IPS-18c (cell line): Measurements from ENCODE around the gene PITX3.
"Not testable (repeated sequence)": the region's sequence is repeated elsewhere in the genome, so short reads cannot be mapped to it uniquely, and the experiment has no call there.

Experiments used
- H3K4me3 ChIP-seq: 2 replicates; pipeline ENCODE4 v1.7.0; 2013; ENCODE audit warnings: low read depth, mild to moderate bottlenecking, low read length, moderate library complexity; ENCODE audit not compliant: insufficient read depth
- H3K9me3 ChIP-seq: one replicate; pipeline ENCODE4 v1.6.1; 2013; ENCODE audit warnings: mild to moderate bottlenecking, low read length, moderate library complexity; ENCODE audit not compliant: control insufficient read depth, insufficient read depth

The PITX3 gene

DNA sequence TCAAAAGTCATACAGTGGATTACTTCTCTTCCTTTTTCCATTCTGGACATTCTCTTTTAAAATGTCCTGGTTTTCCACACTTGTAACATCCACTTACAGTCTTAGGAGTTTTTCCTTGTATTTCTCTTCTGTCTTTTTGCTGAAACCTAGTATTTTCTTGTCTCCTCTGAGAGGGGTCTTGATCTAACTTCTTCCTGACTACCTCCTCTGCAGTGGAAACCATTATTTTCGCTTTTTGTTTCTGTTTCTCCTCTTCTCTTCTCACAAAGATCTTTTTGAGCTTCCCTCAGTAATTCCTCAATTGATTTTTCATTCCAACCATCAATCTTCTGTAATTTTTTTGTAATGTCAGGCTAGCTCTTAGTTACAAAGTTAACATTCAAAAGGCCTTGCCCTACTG lies 38.9 kb downstream of the PITX3 start:
- Histone ChIP-seq H3K4me3 (no peak overlapping the region), H3K9me3 (peaks cover 3% of the 10 kb centered on the region)

GRCh38 chr10:102200751-102201640 lies 40.3 kb downstream of the PITX3 start:
- H3K9me3 ChIP-seq, result peaks cover 3% of the 10 kb centered on the region
- H3K4me3 ChIP-seq, result no peak overlapping the region

GRCh38 chr10:102198027-102198426 lies 43.3 kb downstream of the PITX3 start:
- Histone ChIP-seq H3K4me3 (no peak overlapping the region), H3K9me3 (no peaks in the 10 kb centered on the region)

GRCh38 chr10:102196893-102197292 lies 44.4 kb downstream of the PITX3 start:
- Histone ChIP-seq H3K9me3 (no peaks in the 10 kb centered on the region), H3K4me3 (no peak overlapping the region)

GRCh38 chr10:102195296-102195870 lies 45.9 kb downstream of the PITX3 start:
- peaks cover 2% of the 10 kb centered on the region for H3K9me3 ChIP-seq
- H3K4me3 ChIP-seq, result no peak overlapping the region

- H3K9me3 ChIP-seq, result peaks cover 4% of the 10 kb centered on the region
- H3K4me3 ChIP-seq, result no peak overlapping the region
Observed at GRCh38 chr10:102191956-102192355, 49.4 kb downstream of the PITX3 start.

DNA sequence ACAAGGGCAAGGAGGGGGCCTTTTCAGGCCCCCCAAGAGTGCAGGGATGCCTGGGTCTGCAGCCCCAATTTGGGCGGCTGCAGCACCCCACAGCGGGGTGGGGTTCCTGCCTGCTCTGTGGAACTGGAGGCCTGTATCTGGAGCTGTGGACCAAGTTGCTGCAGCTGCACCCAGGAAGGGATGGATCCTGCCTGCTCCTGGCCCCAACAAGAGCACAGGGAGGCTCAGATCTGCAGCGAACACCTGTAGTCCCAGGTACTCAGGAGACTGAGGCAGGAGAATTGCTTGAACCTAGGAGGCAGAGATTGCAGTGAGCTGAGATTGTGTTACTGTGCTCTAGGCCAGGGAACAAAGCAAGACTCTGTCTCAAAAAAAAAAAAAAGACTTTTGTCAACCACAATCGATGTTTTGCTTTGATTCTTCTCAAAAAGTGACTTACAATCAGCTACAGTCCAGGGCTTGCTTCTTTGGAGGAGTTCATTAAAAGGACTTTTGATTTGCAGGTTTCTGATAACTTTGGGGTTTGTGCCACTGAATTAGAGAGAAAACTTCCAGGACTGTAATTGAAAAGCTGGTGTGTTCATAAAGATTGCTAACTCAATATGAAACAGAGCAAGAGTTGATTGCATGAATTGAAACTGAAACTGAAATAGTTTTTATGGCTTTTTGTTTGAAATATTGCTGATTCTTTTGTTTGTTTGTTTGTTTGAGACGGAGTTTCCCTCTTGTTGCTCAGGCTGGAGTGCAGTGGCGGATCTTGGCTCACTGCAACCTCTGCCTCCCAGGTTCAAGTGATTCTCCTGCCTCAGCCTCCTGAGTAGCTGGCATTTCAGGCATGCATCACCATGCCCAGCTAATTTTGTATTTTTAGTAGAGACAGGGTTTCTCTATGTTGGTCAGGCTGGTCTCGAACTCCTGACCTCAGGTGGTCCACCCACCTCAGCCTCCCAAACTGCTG lies 52.1 kb downstream of the PITX3 start:
- not testable (repeated sequence) for H3K4me3 ChIP-seq

GRCh38 chr10:102188298-102188940 lies 52.9 kb downstream of the PITX3 start:
- Histone ChIP-seq H3K4me3 (no peak overlapping the region), H3K9me3 (peaks cover 8% of the 10 kb centered on the region)

More for the DNA sequence above, 52.1 kb downstream of the PITX3 start:
- H3K9me3 ChIP-seq, result not testable (repeated sequence)

DNA sequence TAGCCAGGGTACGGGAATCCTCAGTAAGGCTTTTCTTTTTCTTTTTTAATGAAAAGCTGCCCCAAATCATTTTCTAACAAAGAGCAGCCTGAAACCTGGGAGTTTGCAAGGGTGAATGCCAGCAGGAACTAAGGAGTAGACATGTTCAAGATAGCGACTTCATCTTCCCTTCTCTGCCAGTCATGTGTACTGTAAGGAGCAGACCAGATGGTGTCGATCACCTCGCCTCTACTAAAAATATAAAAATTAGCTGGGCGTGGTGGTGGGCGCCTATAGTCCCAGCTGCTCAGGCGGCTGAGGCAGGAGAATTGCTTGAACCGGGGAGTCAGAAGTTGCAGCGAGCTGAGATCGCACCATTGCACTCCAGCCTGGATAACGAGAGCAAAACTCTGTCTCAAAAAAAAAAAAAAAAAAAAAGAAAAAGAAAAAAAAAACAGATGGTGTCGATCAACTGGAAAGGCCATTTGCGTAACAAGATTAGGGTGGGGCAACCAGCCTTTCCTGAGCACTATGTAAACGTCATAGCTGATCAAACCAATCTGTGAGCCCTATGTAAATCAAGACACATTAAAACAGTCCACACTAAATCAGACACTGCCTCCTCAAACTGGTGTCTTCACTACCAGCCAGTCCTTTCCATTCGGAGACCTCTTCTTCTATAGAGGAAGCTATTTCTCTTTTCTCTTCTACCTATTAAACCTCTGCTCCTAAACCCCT lies 55.3 kb downstream of the PITX3 start:
- Histone ChIP-seq H3K9me3 (peaks cover 6% of the 10 kb centered on the region), H3K4me3 (no peak overlapping the region)

- Histone ChIP-seq H3K9me3 (peaks cover 6% of the 10 kb centered on the region), H3K4me3 (no peak overlapping the region)
Observed at GRCh38 chr10:102185272-102185671, 56.0 kb downstream of the PITX3 start.

DNA sequence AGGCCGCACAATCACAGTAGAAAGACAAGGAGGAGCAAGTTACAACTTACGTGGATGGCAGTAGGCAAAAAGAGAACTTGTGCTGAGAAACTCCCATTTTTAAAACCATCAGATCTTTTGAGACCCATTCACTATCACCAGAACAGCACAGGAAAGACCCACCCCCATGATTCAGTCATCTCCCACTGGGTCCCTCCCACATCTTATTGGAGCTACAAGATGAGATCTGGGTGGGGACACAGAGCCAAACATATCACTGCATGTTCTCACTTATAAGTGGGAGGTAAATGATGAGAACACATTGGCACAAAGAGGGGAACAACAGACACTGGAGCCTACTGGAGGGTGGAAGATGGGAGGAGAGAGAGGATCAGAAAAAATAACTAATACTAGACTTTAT lies 56.7 kb downstream of the PITX3 start:
- H3K9me3 ChIP-seq, result peaks cover 6% of the 10 kb centered on the region
- H3K4me3 ChIP-seq, result no peak overlapping the region
